ENCODE results near the gene ERFL. TPM values are rescaled to one million over a fixed set of nuclear protein-coding genes. Genes with fewer than 3 reads are reported as not detected.

Gene ERFL
- total and polyA plus RNA-seq, 2 of the 8 experiments (the other 6 are each of a cell fraction or from before 2014, with no cell fraction given) = 0.12 TPM; not detected in 1

DNA sequence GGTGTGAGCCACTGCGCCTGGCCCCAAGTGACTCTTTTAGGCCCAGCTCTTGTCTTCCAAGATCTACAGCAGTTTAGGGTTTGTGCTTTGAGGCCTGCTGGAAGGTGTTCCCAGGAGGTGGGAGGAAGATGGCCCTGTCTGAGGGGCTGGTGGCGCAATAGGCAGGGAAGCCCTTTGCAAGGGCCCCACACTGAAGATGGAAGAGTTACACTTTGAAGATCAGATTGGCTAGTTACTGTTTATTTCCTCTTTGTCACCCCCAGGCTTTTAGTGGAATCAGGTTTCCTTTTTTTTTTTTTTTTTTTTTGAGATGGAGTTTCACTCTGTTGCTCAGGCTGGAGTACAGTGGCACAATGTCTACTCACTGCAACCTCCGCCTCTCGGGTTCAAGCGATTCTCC, 32.7 kb upstream of the ERFL start (continued):
- TF ChIP-seq, protein P1, sequence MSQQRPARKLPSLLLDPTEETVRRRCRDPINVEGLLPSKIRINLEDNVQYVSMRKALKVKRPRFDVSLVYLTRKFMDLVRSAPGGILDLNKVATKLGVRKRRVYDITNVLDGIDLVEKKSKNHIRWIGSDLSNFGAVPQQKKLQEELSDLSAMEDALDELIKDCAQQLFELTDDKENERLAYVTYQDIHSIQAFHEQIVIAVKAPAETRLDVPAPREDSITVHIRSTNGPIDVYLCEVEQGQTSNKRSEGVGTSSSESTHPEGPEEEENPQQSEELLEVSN (IDR thresholded peaks at IDR 0.05) = no peak
- TF ChIP-seq YY1 (IDR thresholded peaks at IDR 0.05; ENCODE audit: low read depth, low read length) = no peak

All from H1 (cell line).